H1 (cell line): Measurements from ENCODE around the gene ACAP1. TPM values are rescaled to one million over a fixed set of nuclear protein-coding genes. Genes with fewer than 3 reads are reported as not detected.

Experiments used
- CEBPB ChIP-seq: IDR thresholded peaks from 2 replicates; pipeline ENCODE4 v1.6.1; 2012; ENCODE audit warnings: low read depth, low read length
- CHD2 ChIP-seq: IDR thresholded peaks from 2 replicates; pipeline ENCODE4 v1.6.1; 2012; ENCODE audit warnings: low read length, improper control_type of control experiment
- CTBP2 ChIP-seq: IDR thresholded peaks from 2 replicates; pipeline ENCODE4 v1.7.0; 2011; ENCODE audit warnings: borderline replicate concordance, mild to moderate bottlenecking, moderate library complexity, mixed read lengths, low read length; ENCODE audit not compliant: insufficient read depth, insufficient read length
- CTCF ChIP-seq, 3 experiments: IDR thresholded peaks; 1 replicate in 2 of 3; 2 replicates in 1 of 3; pipeline versions ENCODE4 v1.5.1 to v1.6.1; 2011; ENCODE audit warnings: low read length in 3 of 3, mild to moderate bottlenecking in 3 of 3, inconsistent platforms in 2 of 3, low read depth in 1 of 3, moderate library complexity in 1 of 3; ENCODE audit not compliant: insufficient read depth in 1 of 3; ENCODE audit errors: control extremely low read depth in 1 of 3
- E2F6 ChIP-seq: IDR thresholded peaks from 2 replicates; pipeline ENCODE4 v1.6.1; 2012; ENCODE audit warnings: inconsistent platforms
- EGR1 ChIP-seq: IDR thresholded peaks from 2 replicates; pipeline ENCODE4 v1.6.1; 2011; ENCODE audit warnings: low read depth, low read length, borderline replicate concordance
- EZH2 ChIP-seq: fragments of 200-600 bp; sonication (generic); IDR thresholded peaks from 2 replicates; pipeline ENCODE4 v1.7.1; 2012; ENCODE audit warnings: low read depth, mild to moderate bottlenecking, moderate library complexity, low read length, inconsistent platforms; ENCODE audit not compliant: severe bottlenecking
- FOSL1 ChIP-seq: IDR thresholded peaks from 2 replicates; pipeline ENCODE4 v1.6.1; 2011; ENCODE audit warnings: mild to moderate bottlenecking, low read depth, low read length, moderate library complexity; ENCODE audit not compliant: insufficient read depth
- KDM1A ChIP-seq: fragments of 200-600, 300-600 bp; sonication (generic); IDR thresholded peaks from 2 replicates; pipeline ENCODE4 v1.7.1; 2016; ENCODE audit warnings: mild to moderate bottlenecking, low read length, borderline replicate concordance
- KDM4A ChIP-seq: IDR thresholded peaks from one replicate; pipeline ENCODE4 v1.7.1; 2012; ENCODE audit warnings: low read depth, mild to moderate bottlenecking, moderate library complexity, low read length, inconsistent platforms; ENCODE audit not compliant: severe bottlenecking
- MAX ChIP-seq: IDR thresholded peaks from 2 replicates; pipeline ENCODE4 v1.6.1; 2012; ENCODE audit warnings: inconsistent platforms
- RFX5 ChIP-seq: IDR thresholded peaks from 2 replicates; pipeline ENCODE4 v1.6.1; 2011; ENCODE audit warnings: low read depth, low read length, improper control_type of control experiment, borderline replicate concordance
- RXRA ChIP-seq: IDR thresholded peaks from 2 replicates; pipeline ENCODE4 v1.6.1; 2011; ENCODE audit warnings: low read depth, mild to moderate bottlenecking, low read length, moderate library complexity; ENCODE audit not compliant: insufficient read depth
- SAP30 ChIP-seq: fragments of 300-600 bp; sonication (generic); IDR thresholded peaks from 2 replicates; pipeline ENCODE4 v1.7.1; 2012; ENCODE audit warnings: low read length, moderate library complexity, mild to moderate bottlenecking, inconsistent platforms; ENCODE audit not compliant: insufficient read depth, insufficient replicate concordance
- SP1 ChIP-seq: IDR thresholded peaks from 2 replicates; pipeline ENCODE4 v1.6.1; 2011; ENCODE audit warnings: low read depth, low read length
- SP2 ChIP-seq: IDR thresholded peaks from 2 replicates; pipeline ENCODE4 v1.6.1; 2012; ENCODE audit warnings: mild to moderate bottlenecking, low read length, inconsistent platforms
- TCF12 ChIP-seq: IDR thresholded peaks from 2 replicates; pipeline ENCODE4 v1.6.1; 2011; ENCODE audit warnings: low read depth, mild to moderate bottlenecking, low read length
- TEAD4 ChIP-seq: IDR thresholded peaks from 2 replicates; pipeline ENCODE4 v1.6.1; 2012; ENCODE audit warnings: low read depth, low read length, inconsistent platforms, mixed read lengths
- YY1 ChIP-seq: IDR thresholded peaks from 2 replicates; pipeline ENCODE4 v1.6.1; 2011; ENCODE audit warnings: low read depth, mild to moderate bottlenecking, low read length
- ZNF274 ChIP-seq: IDR thresholded peaks from 2 replicates; pipeline ENCODE4 v1.7.0; 2012; ENCODE audit warnings: low read length, borderline replicate concordance; ENCODE audit errors: extremely low read depth
- polyA plus RNA-seq, 7 experiments: library from polyadenylated mRNA; depleted of rRNA in 3 of 7; stranded (reverse) in 5 of 7; unstranded in 2 of 7; fragments of >200 nt in 5 of 7; fragments of 200-250 nt in 2 of 7; gene quantifications; 1 replicate in 5 of 7; 2 replicates in 1 of 7; 4 replicates in 1 of 7; pipeline versions ENCODE4 v1.2.1 to v1.2.3, GENCODE V29; 2011 to 2013; ENCODE audit warnings: missing spikeins in 2 of 7, mixed read lengths in 2 of 7
- total RNA-seq: library from RNA; stranded (reverse); fragmentation: NEBNext Ultra II Directional; extraction: Animal tissue kit (Norgen Biotek cat#: 25700); gene quantifications from 2 replicates; pipeline ENCODE4 v1.2.1, GENCODE V29; 2021

Gene ACAP1
- total and polyA plus RNA-seq, 2 of the 8 experiments (the other 6 are each of a cell fraction or from before 2014, with no cell fraction given): 11.9 to 45.1 TPM

GRCh38 chr17:7336240-7337175 lies at the start of gene ACAP1 (continued):
- TF ChIP-seq E2F6 (no peak), KDM1A (peak; percentile 67; the same call in 1 of the 2 replicates), KDM4A (no peak), FOSL1 (no peak), SP2 (no peak), RXRA (no peak), TEAD4 (0 out of 2 replicates have a peak, but pooled peaks have one; percentile 41), SP1 (peak; percentile 67; the same call in 1 of the 2 replicates), CEBPB (no peak), SAP30 (no peak), MAX (peak; percentile 54), YY1 (no peak), TCF12 (peak; percentile 56; the same call in 1 of the 2 replicates), ZNF274 (no peak), RFX5 (no peak), CTCF (IDR thresholded peaks at IDR 0.05; ENCODE audit: control extremely low read depth in 1 of 3, insufficient read depth in 1 of 3, low read depth in 1 of 3, low read length in 3 of 3) (no peak), CTBP2 (peak; percentile 73), EZH2 (no peak), CHD2 (no peak), EGR1 (no peak)
